Left hindlimb (tissue), 1 donor: ENCODE measurements around the gene ASPM.
"Not testable (repeated sequence)": the region's sequence is repeated elsewhere in the genome, so short reads cannot be mapped to it uniquely, and the experiment has no call there.

Experiments used
- DNase-seq: peaks from one replicate; pipeline ENCODE4 v3.0.0-alpha.2; 2018

ASPM gene

DNA sequence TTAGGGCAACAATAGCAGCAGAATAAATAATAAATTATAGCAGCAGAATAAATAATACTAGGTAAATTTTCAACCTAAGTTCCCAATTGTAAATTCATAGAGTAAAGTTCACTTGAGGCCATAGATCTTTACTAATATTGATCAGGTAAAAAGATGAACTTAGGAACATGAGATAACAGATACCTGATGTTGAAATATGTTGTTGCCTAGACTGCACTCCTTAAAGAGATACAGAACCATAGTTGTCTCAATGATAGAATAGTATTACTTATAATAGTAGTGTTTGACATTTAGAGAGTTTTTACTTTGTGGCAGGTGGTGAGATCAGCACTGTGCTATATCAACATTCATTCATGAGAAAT lies 79.0 kb downstream of the ASPM start:
- no peak for DNase-seq

DNA sequence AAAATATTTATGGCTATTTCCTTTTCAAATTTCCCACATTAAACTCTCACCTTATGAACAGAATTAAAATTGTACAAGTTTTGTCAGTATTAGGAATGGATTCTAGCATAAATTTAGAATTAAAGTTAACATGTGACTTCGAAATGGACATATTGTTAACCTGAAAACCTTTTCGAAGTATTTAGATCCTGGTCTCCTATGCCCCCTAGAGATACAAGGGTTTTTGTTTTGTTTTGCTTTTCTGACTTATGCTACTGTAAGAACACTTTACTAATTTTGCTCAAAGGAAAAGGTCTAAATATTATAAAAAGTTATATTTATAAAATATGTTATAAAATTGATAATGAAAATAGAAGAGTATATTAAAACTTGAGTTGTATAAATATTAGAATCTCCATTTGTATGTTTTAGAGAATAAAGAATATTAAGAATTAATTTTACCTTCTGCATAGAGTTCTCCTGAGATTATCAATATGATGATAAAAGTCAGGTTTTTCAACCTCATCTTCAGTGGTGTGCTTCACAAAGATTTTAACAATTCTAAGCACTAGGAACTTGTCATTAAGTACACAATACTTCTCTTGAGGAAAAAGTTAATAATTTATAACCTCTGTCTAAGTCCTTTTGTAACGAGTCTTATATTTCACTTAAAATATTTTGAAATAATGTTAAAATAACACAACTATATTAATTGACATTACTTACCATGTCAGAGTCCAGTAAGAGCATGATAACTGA lies 79.6 kb downstream of the ASPM start, which contains the start of gene F13B:
F13B (minus strand) TSS at position 542 of the 738 bp plus-strand sequence; CDS start at position 505, 37 bp downstream.
- DNase-seq = no peak

DNA sequence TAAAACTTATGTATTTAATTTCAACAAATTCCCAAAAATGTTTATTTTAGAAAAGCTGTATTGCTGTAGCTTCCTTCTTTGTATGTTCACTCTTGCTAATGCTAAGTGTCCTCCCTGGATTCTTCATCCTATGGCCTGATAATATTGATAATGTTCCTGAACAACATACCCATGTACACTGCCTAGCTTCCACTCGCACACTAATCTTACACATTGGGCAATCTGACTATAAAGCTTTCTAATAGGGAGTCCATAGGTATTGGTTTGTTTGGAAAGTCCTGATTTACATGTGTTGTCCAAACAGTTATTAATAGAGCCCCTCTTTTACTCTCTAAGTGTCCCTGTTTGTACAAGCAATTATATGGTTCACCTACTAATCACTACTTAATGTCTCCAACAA lies 80.2 kb downstream of the ASPM start:
- DNase-seq = no peak

GRCh38 chr1:197065559-197065958 lies 80.9 kb downstream of the ASPM start:
- no peak for DNase-seq

GRCh38 chr1:197063212-197063611 lies 83.3 kb downstream of the ASPM start:
- no peak for DNase-seq

DNA sequence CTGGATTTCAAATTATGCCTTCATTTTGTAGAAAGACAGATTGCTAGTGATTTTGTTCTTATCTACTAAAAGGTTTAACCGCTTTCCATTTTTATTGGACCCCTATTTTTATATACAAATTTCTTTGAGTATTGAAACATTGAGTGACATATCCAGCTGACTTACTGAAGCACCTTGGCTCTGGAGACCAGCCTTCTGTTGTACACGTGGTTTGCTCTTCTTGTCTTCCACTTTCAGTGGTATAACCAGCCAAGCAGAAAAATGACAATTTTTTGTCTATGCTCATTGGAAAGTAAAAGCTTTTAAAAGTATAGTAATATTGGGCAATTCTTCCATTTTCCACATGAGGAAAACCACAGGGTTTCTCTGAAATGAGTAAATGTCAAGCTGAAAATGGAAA lies 83.8 kb downstream of the ASPM start:
- DNase-seq = no peak

- DNase-seq = no peak
Observed at GRCh38 chr1:197049100-197049499, 97.4 kb downstream of the ASPM start.

GRCh38 chr1:197042676-197043341 lies 103.7 kb downstream of the ASPM start:
- DNase-seq = no peak

DNA sequence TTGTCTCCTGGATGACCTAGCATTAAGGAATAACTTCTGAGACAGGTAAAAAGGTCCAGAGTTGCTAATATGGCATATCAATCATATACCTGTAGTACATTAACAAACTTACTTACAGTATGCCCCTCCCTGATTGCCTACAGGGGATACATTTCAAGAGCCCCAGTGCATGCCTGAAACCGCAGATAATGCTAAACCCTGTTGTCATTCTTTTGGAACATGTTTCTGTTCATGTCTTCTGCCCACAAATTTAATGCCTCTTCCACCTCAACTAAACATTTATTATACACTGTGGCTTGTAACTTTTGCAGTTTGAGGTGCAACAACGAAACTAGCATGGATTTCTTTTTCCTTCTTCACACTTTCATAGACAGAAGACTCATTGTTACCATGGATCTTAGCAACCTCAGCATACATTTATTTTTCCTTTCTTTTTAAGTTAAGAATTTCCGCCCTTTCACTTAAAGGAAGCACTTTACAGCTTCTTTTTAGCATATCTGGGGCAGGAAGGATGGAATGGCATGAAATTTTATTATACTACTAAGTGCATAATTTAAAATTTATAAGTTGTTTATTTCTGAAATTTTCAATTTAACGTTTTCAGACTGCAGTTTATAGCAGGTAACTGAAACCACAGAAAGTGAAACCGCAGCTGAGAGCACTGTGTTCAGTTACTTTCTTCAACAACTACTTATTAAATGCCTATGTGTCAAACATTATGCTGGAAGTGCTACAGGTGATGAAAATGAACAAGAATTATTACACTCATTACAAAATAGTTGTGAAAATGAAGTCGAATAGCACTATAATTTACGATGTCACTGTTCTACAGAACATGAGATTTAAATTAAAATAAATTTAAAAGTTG lies 104.7 kb downstream of the ASPM start:
- no peak for DNase-seq

DNA sequence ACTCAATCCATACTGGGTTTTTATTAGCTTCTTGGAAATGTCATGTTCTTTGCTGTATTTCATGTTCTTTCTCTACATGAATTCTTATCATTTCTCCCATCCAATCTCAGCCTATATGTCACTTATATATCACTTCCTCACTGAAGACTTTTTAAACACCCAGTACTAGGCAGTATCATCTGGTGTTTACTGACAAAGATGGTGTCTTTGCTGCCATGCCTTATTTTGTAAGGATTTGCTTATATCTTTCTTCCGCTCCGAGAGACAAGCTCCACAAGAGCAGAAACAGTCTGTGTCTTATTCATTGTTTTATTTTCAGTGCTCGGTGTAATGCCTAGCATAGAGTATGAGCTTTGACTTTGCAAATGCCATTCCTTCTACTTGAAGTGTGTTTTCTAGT lies 109.6 kb downstream of the ASPM start:
- DNase-seq = no peak

- DNase-seq = not testable (repeated sequence)
Observed at GRCh38 chr1:197034631-197035339, 111.7 kb downstream of the ASPM start.
